ENCODE data around the gene DUSP1. TPM values are rescaled to one million over a fixed set of nuclear protein-coding genes. Genes with fewer than 3 reads are reported as not detected.

DUSP1 gene
- polyA plus RNA-seq, 1 donor from 2014 or later = 48.3 TPM

DNA sequence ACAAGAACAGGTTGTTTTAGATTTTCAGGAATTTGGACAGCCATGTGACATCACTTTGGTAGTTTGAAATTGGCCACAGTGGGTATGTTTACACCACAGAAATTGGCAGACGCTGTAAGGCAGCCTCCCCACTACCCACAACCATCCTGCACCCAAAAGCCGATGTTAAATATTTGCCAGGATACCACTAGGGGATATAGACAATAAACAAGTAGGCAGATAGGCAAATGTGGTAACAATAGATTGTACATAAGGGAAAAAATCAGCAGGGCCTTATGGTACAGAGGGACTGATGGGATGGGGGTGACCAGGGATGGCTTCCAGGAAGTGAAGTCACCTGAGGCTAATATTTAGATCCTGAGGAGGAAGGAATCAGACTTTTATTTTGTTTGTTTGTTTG is 31.1 kb upstream of the DUSP1 start:
- H3K27ac ChIP-seq (ENCODE audit: low read length) = no peak overlapping the region
- H4K20me1 ChIP-seq (ENCODE audit: insufficient read depth) = no peaks in the 10 kb centered on the region
- H3K4me3 ChIP-seq (ENCODE audit: low read length) = no peak overlapping the region
- no peaks in the 10 kb centered on the region for H3K27me3 ChIP-seq (ENCODE audit: insufficient read depth, low read depth, low read length)
- TF ChIP-seq EZH2 (IDR thresholded peaks at IDR 0.05; ENCODE audit: borderline replicate concordance, insufficient read depth, low read length, poor library complexity, severe bottlenecking) = no peak
- no peak for TF ChIP-seq MXI1 (conservative IDR thresholded peaks at IDR 0.05; ENCODE audit: poor library complexity, severe bottlenecking)
- no peaks in the 10 kb centered on the region for H3F3A ChIP-seq (ENCODE audit: insufficient read depth, low read length, poor library complexity, severe bottlenecking)
- no peaks in the 10 kb centered on the region for H3K9me2 ChIP-seq (ENCODE audit: insufficient read depth, low read length)
- H3K4me2 ChIP-seq (ENCODE audit: low read length) = no peak overlapping the region
- H2AFZ ChIP-seq (ENCODE audit: low read depth, low read length) = no peak overlapping the region
- no peaks in the 10 kb centered on the region for H3K9me3 ChIP-seq (ENCODE audit: low read length)
- no peaks in the 10 kb centered on the region for H3K79me2 ChIP-seq (replicated peaks; ENCODE audit: insufficient read depth, low read length)
- no peaks in the 10 kb centered on the region for H3K36me3 ChIP-seq (ENCODE audit: insufficient read depth, low read length)
- H3K9ac ChIP-seq (ENCODE audit: low read length) = no peak overlapping the region

DNA sequence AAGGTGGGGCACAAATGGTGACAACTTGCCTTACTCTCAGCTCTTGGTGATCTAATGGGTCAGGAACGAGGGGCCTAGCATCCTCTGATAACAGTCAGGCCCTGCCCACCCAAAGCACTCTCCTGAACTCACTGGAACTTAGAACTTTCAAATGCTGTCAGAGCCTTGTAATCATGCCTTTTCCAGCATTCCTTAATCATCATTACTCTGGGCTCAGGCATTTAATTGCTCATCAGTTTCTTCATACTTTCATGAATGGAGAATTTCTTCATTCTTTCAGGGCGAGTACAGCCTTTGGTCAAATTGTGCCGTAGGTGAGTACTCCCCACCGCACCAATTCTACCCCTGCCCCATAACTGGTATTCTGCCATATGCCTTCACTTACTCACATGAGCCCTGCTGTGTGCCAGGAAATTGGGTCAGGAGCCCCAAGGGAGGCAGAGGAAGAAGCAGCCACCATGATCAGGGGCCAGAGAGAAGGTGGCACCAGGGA is 30.2 kb upstream of the DUSP1 start:
- H4K20me1 ChIP-seq (ENCODE audit: insufficient read depth) = no peaks in the 10 kb centered on the region
- no peak overlapping the region for H3K4me3 ChIP-seq (ENCODE audit: low read length)
- TF ChIP-seq TAF1 (IDR thresholded peaks at IDR 0.05; ENCODE audit: low read depth) (no peak), EP300 (conservative IDR thresholded peaks at IDR 0.05; ENCODE audit: poor library complexity, severe bottlenecking) (no peak), MXI1 (conservative IDR thresholded peaks at IDR 0.05; ENCODE audit: poor library complexity, severe bottlenecking) (no peak), POLR2AphosphoS5 (IDR thresholded peaks at IDR 0.05) (no peak), EZH2 (IDR thresholded peaks at IDR 0.05; ENCODE audit: borderline replicate concordance, insufficient read depth, low read length, poor library complexity, severe bottlenecking) (no peak)
- TF ChIP-seq, protein P1, sequence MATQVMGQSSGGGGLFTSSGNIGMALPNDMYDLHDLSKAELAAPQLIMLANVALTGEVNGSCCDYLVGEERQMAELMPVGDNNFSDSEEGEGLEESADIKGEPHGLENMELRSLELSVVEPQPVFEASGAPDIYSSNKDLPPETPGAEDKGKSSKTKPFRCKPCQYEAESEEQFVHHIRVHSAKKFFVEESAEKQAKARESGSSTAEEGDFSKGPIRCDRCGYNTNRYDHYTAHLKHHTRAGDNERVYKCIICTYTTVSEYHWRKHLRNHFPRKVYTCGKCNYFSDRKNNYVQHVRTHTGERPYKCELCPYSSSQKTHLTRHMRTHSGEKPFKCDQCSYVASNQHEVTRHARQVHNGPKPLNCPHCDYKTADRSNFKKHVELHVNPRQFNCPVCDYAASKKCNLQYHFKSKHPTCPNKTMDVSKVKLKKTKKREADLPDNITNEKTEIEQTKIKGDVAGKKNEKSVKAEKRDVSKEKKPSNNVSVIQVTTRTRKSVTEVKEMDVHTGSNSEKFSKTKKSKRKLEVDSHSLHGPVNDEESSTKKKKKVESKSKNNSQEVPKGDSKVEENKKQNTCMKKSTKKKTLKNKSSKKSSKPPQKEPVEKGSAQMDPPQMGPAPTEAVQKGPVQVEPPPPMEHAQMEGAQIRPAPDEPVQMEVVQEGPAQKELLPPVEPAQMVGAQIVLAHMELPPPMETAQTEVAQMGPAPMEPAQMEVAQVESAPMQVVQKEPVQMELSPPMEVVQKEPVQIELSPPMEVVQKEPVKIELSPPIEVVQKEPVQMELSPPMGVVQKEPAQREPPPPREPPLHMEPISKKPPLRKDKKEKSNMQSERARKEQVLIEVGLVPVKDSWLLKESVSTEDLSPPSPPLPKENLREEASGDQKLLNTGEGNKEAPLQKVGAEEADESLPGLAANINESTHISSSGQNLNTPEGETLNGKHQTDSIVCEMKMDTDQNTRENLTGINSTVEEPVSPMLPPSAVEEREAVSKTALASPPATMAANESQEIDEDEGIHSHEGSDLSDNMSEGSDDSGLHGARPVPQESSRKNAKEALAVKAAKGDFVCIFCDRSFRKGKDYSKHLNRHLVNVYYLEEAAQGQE (IDR thresholded peaks at IDR 0.05; ENCODE audit: borderline replicate concordance) = no peak
- no peak overlapping the region for H3K9ac ChIP-seq (ENCODE audit: low read length)
- H3K9me2 ChIP-seq (ENCODE audit: insufficient read depth, low read length) = no peaks in the 10 kb centered on the region
- no peak overlapping the region for H2AFZ ChIP-seq (ENCODE audit: low read depth, low read length)
- no peak overlapping the region for H3K27ac ChIP-seq (ENCODE audit: low read length)
- H3K36me3 ChIP-seq (ENCODE audit: insufficient read depth, low read length) = no peaks in the 10 kb centered on the region
- H3K9me3 ChIP-seq (ENCODE audit: low read length) = no peaks in the 10 kb centered on the region
- H3K4me2 ChIP-seq (ENCODE audit: low read length) = no peak overlapping the region
- H3F3A ChIP-seq (ENCODE audit: insufficient read depth, low read length, poor library complexity, severe bottlenecking) = no peaks in the 10 kb centered on the region
- H3K27me3 ChIP-seq (ENCODE audit: insufficient read depth, low read depth, low read length) = no peaks in the 10 kb centered on the region
- H3K79me2 ChIP-seq (replicated peaks; ENCODE audit: insufficient read depth, low read length) = no peaks in the 10 kb centered on the region

- no peak overlapping the region for H3K27ac ChIP-seq (ENCODE audit: low read length)
- no peaks in the 10 kb centered on the region for H3K9me2 ChIP-seq (ENCODE audit: insufficient read depth, low read length)
- H3F3A ChIP-seq (ENCODE audit: insufficient read depth, low read length, poor library complexity, severe bottlenecking) = no peaks in the 10 kb centered on the region
- H3K9ac ChIP-seq (ENCODE audit: low read length) = no peak overlapping the region
- no peaks in the 10 kb centered on the region for H3K36me3 ChIP-seq (ENCODE audit: insufficient read depth, low read length)
- no peak for TF ChIP-seq CTCF (IDR thresholded peaks at IDR 0.05; ENCODE audit: poor library complexity, severe bottlenecking)
- no peak for TF ChIP-seq MXI1 (conservative IDR thresholded peaks at IDR 0.05; ENCODE audit: poor library complexity, severe bottlenecking)
- H2AFZ ChIP-seq (ENCODE audit: low read depth, low read length) = no peak overlapping the region
- H3K9me3 ChIP-seq (ENCODE audit: low read length) = no peaks in the 10 kb centered on the region
- H3K79me2 ChIP-seq (replicated peaks; ENCODE audit: insufficient read depth, low read length) = no peaks in the 10 kb centered on the region
- H3K4me3 ChIP-seq (ENCODE audit: low read length) = no peak overlapping the region
- H3K4me2 ChIP-seq (ENCODE audit: low read length) = no peak overlapping the region
- H4K20me1 ChIP-seq (ENCODE audit: insufficient read depth) = no peaks in the 10 kb centered on the region
- no peaks in the 10 kb centered on the region for H3K27me3 ChIP-seq (ENCODE audit: insufficient read depth, low read depth, low read length)
Observed at GRCh38 chr5:172800088-172800551, 29.1 kb upstream of the DUSP1 start.

Data from neural cell (in vitro differentiated cells).